GM12878 (cell line): Measurements from ENCODE around the gene OVCA2.

Experiments used
- CTCF ChIP-seq, 3 experiments: IDR thresholded peaks in 2 of 3; conservative IDR thresholded peaks in 1 of 3; 2 replicates each; pipeline ENCODE4 v1.5.1; 2011; ENCODE audit warnings: low read depth in 3 of 3, low read length in 3 of 3, mild to moderate bottlenecking in 3 of 3, control low read depth in 2 of 3, moderate library complexity in 2 of 3, inconsistent platforms in 1 of 3, mixed read lengths in 1 of 3; ENCODE audit not compliant: control insufficient read depth in 2 of 3, insufficient read depth in 1 of 3; ENCODE audit errors: extremely low read depth in 1 of 3
- EP300 ChIP-seq, 2 experiments: fragments of 150-350 bp in 1 of 2; IDR thresholded peaks; 2 replicates each; pipeline ENCODE4 v1.6.1; 2011 to 2012; ENCODE audit warnings: low read depth in 2 of 2, low read length in 2 of 2, borderline replicate concordance in 1 of 2, improper control_type of control experiment in 1 of 2, inconsistent platforms in 1 of 2; ENCODE audit not compliant: control insufficient read depth in 1 of 2
- EZH2 ChIP-seq: IDR thresholded peaks from 2 replicates; pipeline ENCODE4 v1.6.1; 2012; ENCODE audit warnings: low read depth, mild to moderate bottlenecking, control low read depth, inconsistent platforms, low read length, borderline replicate concordance; ENCODE audit not compliant: control insufficient read depth
- IRF3 ChIP-seq: fragments of 450-650 bp; IDR thresholded peaks from 2 replicates; pipeline ENCODE4 v1.6.1; 2014; ENCODE audit warnings: mild to moderate bottlenecking
- SMAD5 ChIP-seq: IDR thresholded peaks from 2 replicates; pipeline ENCODE4 v1.6.1; 2016; ENCODE audit warnings: antibody characterized with exemption, low read depth
- SP1 ChIP-seq: IDR thresholded peaks from one replicate; pipeline ENCODE4 v1.6.1; 2011; ENCODE audit warnings: low read depth, low read length
- ZNF274 ChIP-seq: IDR thresholded peaks from one replicate; pipeline ENCODE4 v1.8.0; 2011; ENCODE audit not compliant: insufficient read length, insufficient read depth
- ZZZ3 ChIP-seq: IDR thresholded peaks from 2 replicates; pipeline ENCODE4 v1.6.1; 2011; ENCODE audit warnings: low read depth; ENCODE audit not compliant: control insufficient read depth, insufficient read length

DNA sequence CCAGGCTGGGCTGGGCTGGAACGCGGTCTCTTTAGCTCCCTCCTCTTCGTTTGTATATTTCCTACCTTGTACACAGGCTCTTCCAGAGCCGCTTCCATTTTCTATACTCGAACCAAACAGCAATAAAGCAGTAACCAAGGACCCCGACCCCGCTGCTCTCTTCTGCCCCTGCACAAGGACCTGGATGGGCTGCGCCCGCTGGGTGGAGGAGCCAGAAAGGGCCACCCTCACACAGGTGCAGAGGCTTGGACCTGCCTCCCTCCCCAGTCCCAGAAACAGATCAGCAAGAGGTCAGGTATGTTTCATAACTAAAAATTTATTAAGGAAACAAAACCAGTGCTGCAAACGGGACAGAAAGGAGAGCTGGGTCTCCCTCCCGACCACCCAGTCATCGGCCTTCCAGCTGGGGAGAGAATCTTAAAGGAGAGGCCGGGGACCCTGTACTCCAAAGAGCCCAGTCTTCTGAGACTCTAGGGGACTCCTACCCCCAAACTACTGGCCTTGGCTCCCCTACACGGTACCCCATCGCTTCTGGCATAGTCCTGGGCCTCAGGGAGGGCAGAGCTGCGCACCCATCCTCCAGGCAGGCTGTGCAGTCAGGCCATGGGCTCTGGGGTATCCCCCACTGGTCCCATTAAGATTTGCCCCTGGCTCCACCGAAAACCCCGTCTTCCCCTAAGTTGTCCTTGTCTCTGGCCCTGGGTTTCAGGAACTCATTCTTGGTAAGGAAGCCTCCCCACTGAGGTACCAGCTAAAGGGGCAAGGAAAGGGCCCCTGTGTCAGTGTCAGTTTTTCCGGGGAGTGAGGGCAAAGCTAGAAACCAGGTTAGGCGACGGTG lies 17.9 kb downstream of the OVCA2 start:
- TF ChIP-seq IRF3: no peak
- TF ChIP-seq ZZZ3: no peak
- TF ChIP-seq EP300 (IDR thresholded peaks at IDR 0.05; ENCODE audit: borderline replicate concordance in 1 of 2, control insufficient read depth in 1 of 2, low read depth in 2 of 2, low read length in 2 of 2): no peak
- TF ChIP-seq ZNF274: no peak
- 0 out of 2 replicates have a peak, but pooled peaks have one; percentile 20 for TF ChIP-seq SMAD5
- no peak for TF ChIP-seq CTCF (IDR thresholded peaks at IDR 0.05 in 2 of 3, conservative IDR thresholded peaks at IDR 0.05 in 1 of 3; ENCODE audit: control insufficient read depth in 2 of 3, extremely low read depth in 1 of 3, insufficient read depth in 1 of 3, low read depth in 3 of 3, low read length in 3 of 3)
- TF ChIP-seq EZH2: no peak
- TF ChIP-seq SP1: no peak
